Thoracic aorta (tissue), 2 donors: ENCODE measurements around the gene SLC35E4. TPM values are rescaled to one million over a fixed set of nuclear protein-coding genes. Genes with fewer than 3 reads are reported as not detected.

Experiments used
- ATAC-seq: fragments of 150-250 bp; one replicate; pipeline ENCODE4 v1.8.0; 2017; ENCODE audit warnings: low read depth; ENCODE audit not compliant: insufficient number of reproducible peaks, low FRiP score
- DNase-seq: peaks from one replicate; pipeline ENCODE4 v3.0.0-alpha.2; 2020; ENCODE audit warnings: low spot score
- H3K27ac ChIP-seq, 2 donors: fragments of 200-600 bp; sonication (generic); 1 replicate in 1 of 2; 2 replicates in 1 of 2; pipeline ENCODE4 v1.5.1; 2016; ENCODE audit warnings: mild to moderate bottlenecking in 2 of 2, moderate library complexity in 2 of 2
- H3K27me3 ChIP-seq: fragments of 200-600 bp; sonication (generic); replicated peaks from 2 replicates; pipeline ENCODE4 v1.6.0; 2016; ENCODE audit warnings: mild to moderate bottlenecking; ENCODE audit not compliant: insufficient read depth
- H3K36me3 ChIP-seq: fragments of 200-600 bp; sonication (generic); one replicate; pipeline ENCODE4 v1.5.1; 2016
- H3K4me1 ChIP-seq, 2 donors: fragments of 200-600 bp; sonication (generic); 1 replicate in 1 of 2; 2 replicates in 1 of 2; pipeline versions ENCODE4 v1.5.1 to v1.6.0; 2016; ENCODE audit warnings: low read depth in 2 of 2, mild to moderate bottlenecking in 1 of 2; ENCODE audit not compliant: control insufficient read depth in 1 of 2
- H3K4me3 ChIP-seq: fragments of 200-600 bp; sonication (generic); 2 replicates; pipeline ENCODE4 v1.5.1; 2016; ENCODE audit warnings: mild to moderate bottlenecking
- H3K9me3 ChIP-seq: fragments of 200-600 bp; sonication (generic); 2 replicates; pipeline ENCODE4 v1.5.1; 2016
- CTCF ChIP-seq: fragments of 200-600 bp; sonication (generic); IDR thresholded peaks from one replicate; pipeline ENCODE4 v1.5.1; 2019; ENCODE audit warnings: antibody characterized with exemption
- total RNA-seq, 2 donors: library from RNA; depleted of rRNA; stranded (reverse); fragments of >200 nt; gene quantifications; one replicate each; pipeline versions ENCODE4 v1.1.0 to v1.2.3, GENCODE V29; 2016

SLC35E4 gene
- total RNA-seq, 2 donors from 2014 or later, result 12.8 to 16.9 TPM

- DNase-seq (no peak), ATAC-seq (no peak)
- no peak overlapping the region for H3K27ac ChIP-seq
- H3K4me3 ChIP-seq, result no peak overlapping the region
- no peaks in the 10 kb centered on the region for H3K4me1 ChIP-seq
- H3K27me3 ChIP-seq, result no peaks in the 10 kb centered on the region
- TF ChIP-seq CTCF, result no peak
- H3K36me3 ChIP-seq, result no peaks in the 10 kb centered on the region
- H3K9me3 ChIP-seq, result no peaks in the 10 kb centered on the region
These were observed 11.1 kb downstream of the SLC35E4 start for GRCh38 chr22:30646518-30647160.

- no peak for ATAC-seq
- Histone ChIP-seq H3K4me3 (no peak overlapping the region), H3K27me3 (no peaks in the 10 kb centered on the region), H3K4me1 (no peaks in the 10 kb centered on the region), H3K36me3 (no peaks in the 10 kb centered on the region), H3K27ac (no peak overlapping the region), H3K9me3 (no peaks in the 10 kb centered on the region)
- no peak for DNase-seq
- no peak for TF ChIP-seq CTCF
These were observed 12.0 kb downstream of the SLC35E4 start for GRCh38 chr22:30647536-30647935.

- Histone ChIP-seq H3K4me3 (no peak overlapping the region), H3K27ac (no peak overlapping the region), H3K9me3 (no peaks in the 10 kb centered on the region), H3K27me3 (no peaks in the 10 kb centered on the region), H3K36me3 (no peaks in the 10 kb centered on the region), H3K4me1 (no peaks in the 10 kb centered on the region)
- no peak for TF ChIP-seq CTCF
- DNase-seq (no peak), ATAC-seq (no peak)
These were observed 13.2 kb downstream of the SLC35E4 start for GRCh38 chr22:30648825-30649224.

- ATAC-seq (no peak), DNase-seq (no peak)
- H3K4me1 ChIP-seq, result no peaks in the 10 kb centered on the region
- H3K4me3 ChIP-seq, result no peak overlapping the region
- H3K9me3 ChIP-seq, result no peaks in the 10 kb centered on the region
- no peaks in the 10 kb centered on the region for H3K27me3 ChIP-seq
- no peak for TF ChIP-seq CTCF
- no peaks in the 10 kb centered on the region for H3K36me3 ChIP-seq
- H3K27ac ChIP-seq, result no peak overlapping the region
These were observed 13.9 kb downstream of the SLC35E4 start for GRCh38 chr22:30649430-30650007.

GRCh38 chr22:30650508-30651116, 15.0 kb downstream of the SLC35E4 start:
- no peaks in the 10 kb centered on the region for H3K9me3 ChIP-seq
- H3K4me1 ChIP-seq, result no peaks in the 10 kb centered on the region
- H3K27me3 ChIP-seq, result no peaks in the 10 kb centered on the region
- TF ChIP-seq CTCF, result no peak
- ATAC-seq, result no peak
- H3K27ac ChIP-seq, result no peak overlapping the region
- DNase-seq, result no peak
- no peaks in the 10 kb centered on the region for H3K36me3 ChIP-seq
- H3K4me3 ChIP-seq, result no peak overlapping the region
